HG03066 (cell line): Measurements from ENCODE around the gene NOL9.
"Not testable (repeated sequence)": the region's sequence is repeated elsewhere in the genome, so short reads cannot be mapped to it uniquely, and the experiment has no call there.

Experiments
- ATAC-seq: cut with Tn5 transposase; IDR thresholded peaks from one replicate; pipeline ENCODE4 v1.9.1; 2021; ENCODE audit warnings: low read depth; ENCODE audit not compliant: unreplicated experiment

NOL9 gene

GRCh38 chr1:6506210-6507036 is 47.9 kb downstream of the NOL9 start:
- ATAC-seq, result no peak

- ATAC-seq, result no peak
These were observed 48.7 kb downstream of the NOL9 start for GRCh38 chr1:6505367-6506209.

GRCh38 chr1:6504887-6505286 is 49.4 kb downstream of the NOL9 start:
- ATAC-seq, result no peak

GRCh38 chr1:6503884-6504602 is 50.3 kb downstream of the NOL9 start:
- no peak for ATAC-seq

GRCh38 chr1:6502000-6502891 is 52.1 kb downstream of the NOL9 start:
- no peak for ATAC-seq

- ATAC-seq, result no peak
These were observed 53.0 kb downstream of the NOL9 start for GRCh38 chr1:6501279-6501813.

- ATAC-seq, result no peak
These were observed 53.6 kb downstream of the NOL9 start for GRCh38 chr1:6500544-6501278.

GRCh38 chr1:6499296-6499695 is 55.0 kb downstream of the NOL9 start:
- no peak for ATAC-seq

GRCh38 chr1:6498576-6499111 is 55.7 kb downstream of the NOL9 start:
- ATAC-seq, result no peak

GRCh38 chr1:6497867-6498575 is 56.3 kb downstream of the NOL9 start:
- ATAC-seq, result no peak

GRCh38 chr1:6497215-6497866 is 57.0 kb downstream of the NOL9 start:
- ATAC-seq, result no peak

GRCh38 chr1:6496890-6497214 is 57.5 kb downstream of the NOL9 start:
- ATAC-seq, result no peak

- ATAC-seq, result no peak
These were observed 58.0 kb downstream of the NOL9 start for GRCh38 chr1:6496365-6496721.

- ATAC-seq, result no peak
These were observed 58.6 kb downstream of the NOL9 start for GRCh38 chr1:6495540-6496364.

- no peak for ATAC-seq
These were observed 59.3 kb downstream of the NOL9 start for GRCh38 chr1:6495041-6495441.

GRCh38 chr1:6494627-6495026 is 59.7 kb downstream of the NOL9 start:
- no peak for ATAC-seq

GRCh38 chr1:6493834-6494223 is 60.5 kb downstream of the NOL9 start:
- not testable (repeated sequence) for ATAC-seq
